Prostate gland (tissue), 2 donors: ENCODE results near the gene ALG14.

Experiments used
- POLR2AphosphoS5 ChIP-seq: sonication (generic); formaldehyde crosslinking; IDR thresholded peaks from one replicate; pipeline ENCODE4 v1.6.1; 2017; ENCODE audit warnings: antibody characterized with exemption
- TF ChIP-seq, protein P1 (sequence below), 4 experiments: fragments of 200-600 bp in 2 of 4; fragments of 450-650 bp in 2 of 4; sonication (generic) in 2 of 4; IDR thresholded peaks; 1 replicate in 3 of 4; 2 replicates in 1 of 4; pipeline ENCODE4 v1.5.1; 2016 to 2019; ENCODE audit warnings: antibody characterized with exemption in 4 of 4, mild to moderate bottlenecking in 2 of 4, moderate library complexity in 2 of 4

DNA sequence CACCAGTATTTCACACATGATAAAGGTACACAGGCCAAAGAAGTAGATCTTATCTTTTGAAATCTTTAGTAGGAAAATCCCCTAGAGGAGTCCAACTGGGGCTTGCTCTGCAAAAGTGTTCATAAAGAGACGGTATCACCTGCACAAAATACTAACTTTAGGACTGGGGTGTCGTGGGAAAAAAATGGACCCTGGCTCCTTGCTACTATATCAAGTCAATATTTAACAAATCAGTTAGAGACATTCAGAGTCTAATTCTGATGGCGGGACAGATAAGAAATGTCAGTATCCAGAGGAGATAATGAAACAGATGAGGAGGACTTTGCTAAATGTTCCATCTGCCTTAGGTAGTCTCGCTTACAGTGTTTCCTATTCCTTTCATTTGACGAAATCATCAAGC, 120.2 kb downstream of the ALG14 start:
- TF ChIP-seq, protein P1, sequence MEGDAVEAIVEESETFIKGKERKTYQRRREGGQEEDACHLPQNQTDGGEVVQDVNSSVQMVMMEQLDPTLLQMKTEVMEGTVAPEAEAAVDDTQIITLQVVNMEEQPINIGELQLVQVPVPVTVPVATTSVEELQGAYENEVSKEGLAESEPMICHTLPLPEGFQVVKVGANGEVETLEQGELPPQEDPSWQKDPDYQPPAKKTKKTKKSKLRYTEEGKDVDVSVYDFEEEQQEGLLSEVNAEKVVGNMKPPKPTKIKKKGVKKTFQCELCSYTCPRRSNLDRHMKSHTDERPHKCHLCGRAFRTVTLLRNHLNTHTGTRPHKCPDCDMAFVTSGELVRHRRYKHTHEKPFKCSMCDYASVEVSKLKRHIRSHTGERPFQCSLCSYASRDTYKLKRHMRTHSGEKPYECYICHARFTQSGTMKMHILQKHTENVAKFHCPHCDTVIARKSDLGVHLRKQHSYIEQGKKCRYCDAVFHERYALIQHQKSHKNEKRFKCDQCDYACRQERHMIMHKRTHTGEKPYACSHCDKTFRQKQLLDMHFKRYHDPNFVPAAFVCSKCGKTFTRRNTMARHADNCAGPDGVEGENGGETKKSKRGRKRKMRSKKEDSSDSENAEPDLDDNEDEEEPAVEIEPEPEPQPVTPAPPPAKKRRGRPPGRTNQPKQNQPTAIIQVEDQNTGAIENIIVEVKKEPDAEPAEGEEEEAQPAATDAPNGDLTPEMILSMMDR (IDR thresholded peaks at IDR 0.05), result no peak
- TF ChIP-seq POLR2AphosphoS5, result no peak
